ENCODE data around the gene JUNB.

- TF ChIP-seq POLR2A (IDR thresholded peaks at IDR 0.05) (no peak), POLR2AphosphoS5 (IDR thresholded peaks at IDR 0.05) (no peak), CTCF (IDR thresholded peaks at IDR 0.05 in 8 of 11, conservative IDR thresholded peaks at IDR 0.05 in 3 of 11) (no peak)
Measured at GRCh38 chr19:12788042-12788681, 3.1 kb upstream of the JUNB start.
